Activated CD8-positive, alpha-beta T cell treated with anti-CD3 and anti-CD28 coated beads, Interleukin-2, amount 10 ng/mL, durations not matched to agents 7 days and 5 days (primary cell): ENCODE results near the gene ACP7. TPM values are rescaled to one million over a fixed set of nuclear protein-coding genes. Genes with fewer than 3 reads are reported as not detected.
A peak's percentile ranks its signal among the peaks of the same experiment; 100 is the strongest.

ENCODE experiments used
- ATAC-seq: fragments of 150-1000 bp; cut with Tn5 transposase; one replicate; pipeline ENCODE4 v1.10.0; 2021; ENCODE audit warnings: moderate library complexity
- CTCF ChIA-PET: fragments of 350-600 bp; sonication (Branson Sonifier 250); formaldehyde crosslinking; loops from one replicate; lab custom pipeline; 2021; ENCODE audit warnings: antibody characterized with exemption; lab: Charles Lee
- POLR2A ChIA-PET: fragments of 350-600 bp; sonication (Branson Sonifier 250); formaldehyde crosslinking; loops from one replicate; lab custom pipeline; 2021; ENCODE audit warnings: antibody characterized with exemption; lab: Charles Lee
- DNase-seq: peaks from one replicate; pipeline ENCODE4 v3.0.0-alpha.2; 2020
- H3K27ac Mint-ChIP-seq: one replicate; pipeline ENCODE4 v1.8.0; 2021; ENCODE audit warnings: mild to moderate bottlenecking, mixed read lengths
- H3K27me3 Mint-ChIP-seq: one replicate; pipeline ENCODE4 v1.8.0; 2021; ENCODE audit warnings: low read depth, mixed read lengths
- H3K36me3 Mint-ChIP-seq: one replicate; pipeline ENCODE4 v1.8.0; 2021; ENCODE audit warnings: low read depth, mixed read lengths
- H3K4me1 Mint-ChIP-seq: one replicate; pipeline ENCODE4 v1.8.0; 2021; ENCODE audit warnings: low read depth, mixed read lengths
- H3K4me3 Mint-ChIP-seq: one replicate; pipeline ENCODE4 v1.8.0; 2021; ENCODE audit warnings: mild to moderate bottlenecking, mixed read lengths
- H3K9me3 Mint-ChIP-seq: one replicate; pipeline ENCODE4 v1.8.0; 2022; ENCODE audit warnings: mixed read lengths; ENCODE audit not compliant: insufficient read depth
- total RNA-seq, 2 experiments: library from RNA; stranded (reverse); gene quantifications; one replicate each; pipeline ENCODE4 v1.2.3, GENCODE V29; 2021

ACP7 gene
- total RNA-seq, result not detected

GRCh38 chr19:39083983-39084731 lies at the start of gene ACP7:
Gene ACP7, plus strand, starts transcription at chr19:39084368. Its CDS starts 902 bp downstream, at chr19:39085270.
- DNase-seq (peak; percentile 26), ATAC-seq (peak; percentile 73)
- Mint-ChIP-seq H3K9me3 (no peaks in the 10 kb centered on the region), H3K4me3 (peak within 1 kb of the TSS; percentile 58), H3K27me3 (peaks cover 48% of the 10 kb centered on the region), H3K4me1 (peaks cover 19% of the 10 kb centered on the region), H3K36me3 (no peaks in the 10 kb centered on the region), H3K27ac (no peak within 1 kb of the TSS)
- ChIA-PET POLR2A (no interaction called here), CTCF (interaction anchor here (1.3 to 1.4 kb wide), 2 partner anchors 21 to 32 kb away, joined by 3 read pairs; no protein-coding TSS in a partner anchor)

GRCh38 chr19:39036581-39036980 lies 47.6 kb upstream of the ACP7 start:
- CTCF ChIA-PET, result no interaction called here
- Mint-ChIP-seq H3K9me3 (no peaks in the 10 kb centered on the region), H3K27me3 (peaks cover 36% of the 10 kb centered on the region), H3K4me3 (no peak overlapping the region), H3K4me1 (peaks cover 2% of the 10 kb centered on the region), H3K36me3 (peaks cover 2% of the 10 kb centered on the region), H3K27ac (no peak overlapping the region)
- POLR2A ChIA-PET, result no interaction called here
- no peak for ATAC-seq
- DNase-seq, result no peak

- H3K27ac Mint-ChIP-seq, result no peak overlapping the region
- DNase-seq (no peak), ATAC-seq (no peak)
- ChIA-PET CTCF (interaction anchor here (1.2 kb wide), 1 partner anchor 14 kb away, joined by 3 read pairs; no protein-coding TSS in a partner anchor), POLR2A (no interaction called here)
- peaks cover 2% of the 10 kb centered on the region for H3K4me1 Mint-ChIP-seq
- no peaks in the 10 kb centered on the region for H3K9me3 Mint-ChIP-seq
- peaks cover 33% of the 10 kb centered on the region for H3K27me3 Mint-ChIP-seq
- H3K4me3 Mint-ChIP-seq, result no peak overlapping the region
- H3K36me3 Mint-ChIP-seq, result peaks cover 2% of the 10 kb centered on the region
Measured at GRCh38 chr19:39037194-39037593, 47.0 kb upstream of the ACP7 start.

GRCh38 chr19:39038098-39038497 lies 46.1 kb upstream of the ACP7 start:
- Mint-ChIP-seq H3K27ac (no peak overlapping the region), H3K4me3 (no peak overlapping the region), H3K36me3 (peaks cover 2% of the 10 kb centered on the region), H3K4me1 (no peaks in the 10 kb centered on the region), H3K27me3 (peaks cover 24% of the 10 kb centered on the region), H3K9me3 (no peaks in the 10 kb centered on the region)
- no peak for ATAC-seq
- POLR2A ChIA-PET, result no interaction called here
- CTCF ChIA-PET, result interaction anchor here (1.2 kb wide), 1 partner anchor 13 kb away, joined by 3 read pairs; no protein-coding TSS in a partner anchor
- peak; percentile 23 for DNase-seq

GRCh38 chr19:39045506-39045905 lies 38.7 kb upstream of the ACP7 start:
- CTCF ChIA-PET, result interaction anchor here (1.1 kb wide), 1 partner anchor 77 kb away, joined by 3 read pairs; no protein-coding TSS in a partner anchor
- POLR2A ChIA-PET, result no interaction called here
- H3K27ac Mint-ChIP-seq, result no peak overlapping the region

GRCh38 chr19:39046037-39046821 lies 37.9 kb upstream of the ACP7 start:
- H3K9me3 Mint-ChIP-seq, result peaks cover 3% of the 10 kb centered on the region
- H3K4me3 Mint-ChIP-seq, result no peak overlapping the region
- CTCF ChIA-PET, result interaction anchor here (1.1 kb wide), 1 partner anchor 76 kb away, joined by 3 read pairs; no protein-coding TSS in a partner anchor
- peaks cover 8% of the 10 kb centered on the region for H3K27me3 Mint-ChIP-seq
- peaks cover 10% of the 10 kb centered on the region for H3K4me1 Mint-ChIP-seq
- POLR2A ChIA-PET, result no interaction called here
- no peak for ATAC-seq
- H3K27ac Mint-ChIP-seq, result no peak overlapping the region
- no peak for DNase-seq
- no peaks in the 10 kb centered on the region for H3K36me3 Mint-ChIP-seq

More at GRCh38 chr19:39045506-39045905, 38.7 kb upstream of the ACP7 start:
- Mint-ChIP-seq H3K4me1 (peaks cover 10% of the 10 kb centered on the region), H3K9me3 (peaks cover 3% of the 10 kb centered on the region), H3K27me3 (peaks cover 8% of the 10 kb centered on the region), H3K4me3 (no peak overlapping the region), H3K36me3 (peaks cover 2% of the 10 kb centered on the region)
- ATAC-seq (no peak), DNase-seq (no peak)

- ATAC-seq, result no peak
- Mint-ChIP-seq H3K27ac (no peak overlapping the region), H3K27me3 (peaks cover 8% of the 10 kb centered on the region), H3K36me3 (no peaks in the 10 kb centered on the region), H3K4me1 (peaks cover 10% of the 10 kb centered on the region), H3K9me3 (peaks cover 3% of the 10 kb centered on the region), H3K4me3 (no peak overlapping the region)
- POLR2A ChIA-PET, result no interaction called here
- DNase-seq, result no peak
- CTCF ChIA-PET, result no interaction called here
Measured at GRCh38 chr19:39047073-39047472, 37.1 kb upstream of the ACP7 start.

GRCh38 chr19:39052243-39052746 lies 31.9 kb upstream of the ACP7 start:
- H3K4me1 Mint-ChIP-seq, result no peaks in the 10 kb centered on the region
- peaks cover 4% of the 10 kb centered on the region for H3K27me3 Mint-ChIP-seq
- no peaks in the 10 kb centered on the region for H3K9me3 Mint-ChIP-seq
- peak overlapping the region; percentile 20 for H3K27ac Mint-ChIP-seq
- H3K4me3 Mint-ChIP-seq, result no peak overlapping the region
- ChIA-PET POLR2A (no interaction called here), CTCF (interaction anchor here (0.6 to 2.3 kb wide), 6 partner anchors 9 to 349 kb away, joined by 3 to 10 read pairs (median 3); partner anchors contain the start of gene FBXO27)
- H3K36me3 Mint-ChIP-seq, result no peaks in the 10 kb centered on the region
- DNase-seq (peak; percentile 71), ATAC-seq (peak; percentile 85)

- DNase-seq, result no peak
- no peak for ATAC-seq
- Mint-ChIP-seq H3K36me3 (no peaks in the 10 kb centered on the region), H3K27ac (no peak overlapping the region), H3K4me3 (no peak overlapping the region), H3K9me3 (no peaks in the 10 kb centered on the region), H3K4me1 (no peaks in the 10 kb centered on the region), H3K27me3 (peaks cover 3% of the 10 kb centered on the region)
- POLR2A ChIA-PET, result no interaction called here
- CTCF ChIA-PET, result interaction anchor here (0.6 to 2.3 kb wide), 5 partner anchors 9 to 349 kb away, joined by 3 to 10 read pairs (median 3); partner anchors contain the start of gene FBXO27
Measured at GRCh38 chr19:39052846-39053245, 31.3 kb upstream of the ACP7 start.

- POLR2A ChIA-PET, result no interaction called here
- ATAC-seq (no peak), DNase-seq (no peak)
- no peaks in the 10 kb centered on the region for H3K36me3 Mint-ChIP-seq
- H3K4me3 Mint-ChIP-seq, result no peak overlapping the region
- H3K27me3 Mint-ChIP-seq, result peaks cover 3% of the 10 kb centered on the region
- no peak overlapping the region for H3K27ac Mint-ChIP-seq
- H3K4me1 Mint-ChIP-seq, result no peaks in the 10 kb centered on the region
- H3K9me3 Mint-ChIP-seq, result no peaks in the 10 kb centered on the region
- CTCF ChIA-PET, result interaction anchor here (0.6 to 2.3 kb wide), 2 partner anchors 20 to 893 kb away, joined by 3 to 10 read pairs; no protein-coding TSS in a partner anchor
Measured at GRCh38 chr19:39053276-39054090, 30.7 kb upstream of the ACP7 start.

GRCh38 chr19:39054091-39054470 lies 30.1 kb upstream of the ACP7 start:
- ATAC-seq, result no peak
- POLR2A ChIA-PET, result no interaction called here

More at GRCh38 chr19:39054091-39054470, 30.1 kb upstream of the ACP7 start:
- no peak for DNase-seq
- no peaks in the 10 kb centered on the region for H3K36me3 Mint-ChIP-seq
- H3K4me3 Mint-ChIP-seq, result no peak overlapping the region
- CTCF ChIA-PET, result interaction anchor here (0.6 kb wide), 1 partner anchor 893 kb away, joined by 3 read pairs; no protein-coding TSS in a partner anchor
- H3K4me1 Mint-ChIP-seq, result no peaks in the 10 kb centered on the region
- H3K27me3 Mint-ChIP-seq, result peaks cover 3% of the 10 kb centered on the region
- no peaks in the 10 kb centered on the region for H3K9me3 Mint-ChIP-seq
- no peak overlapping the region for H3K27ac Mint-ChIP-seq
